Hypothalamus (tissue), 51 donors: ENCODE measurements around the gene ADRA2C.

Source experiments
- DNase-seq, 51 donors: peaks; one replicate each; lab custom pipeline; 2025; lab: John Stamatoyannopoulos, UW

ADRA2C gene

DNA sequence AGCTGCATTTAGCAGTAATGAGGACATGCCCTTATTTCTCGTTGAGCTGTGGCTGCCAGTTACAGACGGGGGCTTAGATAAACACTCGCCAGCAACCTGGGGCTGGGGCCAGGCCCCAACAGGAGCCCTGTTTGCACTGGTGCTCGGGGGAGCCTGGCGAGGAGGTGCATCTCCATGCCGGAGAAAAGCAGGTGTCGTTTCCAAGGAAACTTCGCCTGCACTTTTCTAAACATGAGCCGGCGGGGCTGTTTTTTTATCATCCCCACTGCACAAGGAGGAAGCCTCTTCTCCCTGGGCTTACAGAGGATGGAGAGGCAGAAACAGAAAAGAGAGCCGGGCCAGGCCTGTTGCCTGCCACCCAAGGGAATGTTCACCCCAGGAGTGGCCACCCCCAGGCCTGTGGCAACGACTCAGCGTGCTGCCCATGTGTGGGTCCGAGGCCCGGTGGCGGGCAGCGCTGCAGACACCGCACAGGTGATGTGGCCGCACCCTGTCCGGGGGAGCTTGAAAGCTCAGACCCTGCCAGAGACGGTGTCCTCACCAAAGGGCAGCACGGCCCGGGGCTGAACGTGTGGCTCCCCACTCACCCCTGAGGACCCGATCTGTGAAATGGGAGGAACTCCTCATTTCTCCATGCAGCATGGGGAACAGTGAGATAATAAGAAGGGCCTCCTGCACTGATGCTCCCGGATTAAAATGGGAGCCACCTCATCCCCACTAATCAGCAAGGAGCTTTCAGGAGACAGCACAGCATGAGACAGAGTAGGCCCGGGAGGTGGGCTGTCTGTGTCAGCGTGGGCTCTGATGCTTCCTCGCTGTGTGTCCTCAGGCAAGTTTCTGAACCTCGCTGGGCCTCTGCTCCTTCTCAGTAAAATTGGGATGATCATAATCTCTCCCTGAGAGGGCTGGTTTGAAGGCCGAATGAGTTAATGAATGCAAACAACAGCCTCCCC lies 33.8 kb upstream of the ADRA2C start:
- peak in 1 of 51 donors; percentile 20 for DNase-seq

DNA sequence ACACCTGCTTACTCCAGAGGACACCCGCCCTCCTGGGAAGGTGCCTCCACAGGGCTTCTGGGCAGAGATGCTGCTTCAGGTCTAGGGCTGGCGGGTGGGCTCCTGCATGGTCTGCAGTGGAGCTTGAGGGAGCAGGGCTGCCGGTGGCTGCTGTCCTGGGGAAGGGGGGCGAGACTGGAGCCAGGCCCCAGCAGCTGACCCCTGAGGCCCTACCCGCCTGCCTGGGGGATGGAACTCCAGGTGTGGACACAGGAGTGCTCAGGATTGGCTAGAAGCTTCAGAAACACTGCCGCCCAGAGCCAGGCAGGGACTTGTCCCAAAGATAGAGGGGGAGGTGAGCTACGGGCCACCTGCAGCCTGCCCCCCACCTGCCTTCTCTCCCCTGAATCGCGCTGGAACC lies 33.0 kb upstream of the ADRA2C start:
- no peak for DNase-seq

DNA sequence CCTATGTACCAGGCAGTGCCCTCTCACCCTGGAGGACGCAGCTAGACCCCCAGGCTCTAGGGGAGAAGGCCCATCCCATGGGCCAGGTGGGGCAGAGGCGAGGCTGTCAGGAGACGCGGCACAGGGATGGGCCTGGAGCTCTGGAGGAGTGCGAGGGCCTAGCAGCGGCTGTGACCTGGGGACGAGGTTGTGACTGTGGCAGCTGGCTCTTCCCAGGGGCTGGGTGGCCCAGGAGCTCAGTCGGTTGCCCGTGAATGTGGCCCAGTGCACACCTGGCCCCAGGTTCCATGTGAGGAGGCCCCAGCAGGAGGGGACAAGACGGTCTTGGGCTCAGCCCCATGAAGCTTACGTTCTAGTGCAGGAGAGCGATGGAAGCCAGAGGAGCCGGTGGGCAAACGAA lies 31.0 kb upstream of the ADRA2C start:
- DNase-seq: no peak

DNA sequence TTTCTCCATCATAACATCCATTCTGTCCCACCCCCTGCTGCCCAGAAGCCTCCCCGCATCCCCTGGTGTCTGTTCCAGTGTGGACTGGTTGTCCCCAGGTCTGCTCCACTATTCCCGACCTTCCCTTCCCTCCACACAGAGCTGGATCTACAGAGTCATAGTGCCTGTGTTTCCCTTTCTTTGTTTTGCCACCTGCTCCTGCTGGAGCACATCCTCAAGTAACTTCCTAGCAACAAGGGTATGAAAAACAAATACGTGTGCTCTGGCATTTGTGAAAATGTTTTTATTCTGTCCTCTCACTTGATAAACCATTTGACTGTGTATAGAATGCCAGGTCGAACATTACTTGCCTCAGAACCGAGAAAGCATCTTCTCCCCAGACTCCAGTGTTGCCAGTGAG lies 29.9 kb upstream of the ADRA2C start:
- no peak for DNase-seq

DNA sequence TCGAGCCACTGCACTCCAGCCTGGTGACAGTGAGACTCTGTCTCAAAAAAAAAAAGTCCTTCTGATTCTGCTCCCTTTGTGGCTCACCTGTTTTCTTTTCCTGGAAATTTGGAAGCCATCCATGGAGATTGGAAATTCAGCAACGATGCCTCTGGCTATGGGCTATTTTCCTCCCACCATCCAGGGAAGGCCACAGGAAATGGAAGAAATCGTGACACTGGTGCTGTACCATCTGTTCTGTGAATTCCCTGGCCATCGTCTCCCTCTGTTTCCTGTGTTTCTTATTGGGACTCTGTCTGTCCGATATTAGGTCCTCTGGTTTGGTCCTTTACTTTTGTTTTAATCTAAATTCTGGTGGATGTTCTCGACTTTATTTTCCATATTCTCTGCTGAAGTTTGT lies 29.4 kb upstream of the ADRA2C start:
- DNase-seq: no peak

DNA sequence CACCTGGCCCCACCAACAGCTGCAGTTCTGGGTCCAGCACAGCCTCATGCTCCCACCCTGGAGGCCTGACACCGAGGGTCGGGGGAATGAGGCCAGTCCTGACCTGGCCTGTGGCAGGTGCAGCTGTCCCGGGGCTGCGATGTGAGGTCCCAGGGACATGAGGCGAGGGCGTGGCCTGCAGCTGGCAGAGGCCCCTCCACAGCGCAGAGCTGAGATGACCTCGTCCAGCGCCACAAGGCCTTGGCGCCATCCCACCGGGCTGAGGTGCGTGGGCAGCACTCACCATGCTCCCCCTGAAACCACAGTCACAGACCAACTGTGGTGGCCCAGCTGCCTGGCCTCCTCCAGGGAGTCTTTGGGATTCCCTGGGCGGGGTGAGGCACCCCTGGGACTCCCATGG lies 26.6 kb upstream of the ADRA2C start:
- no peak for DNase-seq

DNA sequence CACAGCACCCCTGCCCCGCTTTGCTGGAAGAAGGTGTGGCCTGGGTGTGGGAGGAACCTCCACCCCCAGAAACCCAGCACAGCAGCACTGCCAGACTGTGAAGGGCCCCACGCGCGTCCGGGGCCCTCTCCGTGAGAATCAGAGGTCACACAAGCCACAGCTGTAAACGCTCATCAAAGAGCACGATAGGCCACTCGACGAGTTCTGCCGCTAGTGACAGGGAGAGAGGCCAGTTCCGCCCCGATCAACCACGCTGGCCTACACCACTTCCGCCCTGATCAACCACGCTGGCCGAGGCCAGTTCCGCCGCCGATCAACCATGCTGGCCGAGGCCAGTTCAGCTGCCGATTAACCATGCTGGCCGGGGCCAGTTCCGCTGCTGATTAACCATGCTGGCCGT lies 25.9 kb upstream of the ADRA2C start:
- no peak for DNase-seq

DNA sequence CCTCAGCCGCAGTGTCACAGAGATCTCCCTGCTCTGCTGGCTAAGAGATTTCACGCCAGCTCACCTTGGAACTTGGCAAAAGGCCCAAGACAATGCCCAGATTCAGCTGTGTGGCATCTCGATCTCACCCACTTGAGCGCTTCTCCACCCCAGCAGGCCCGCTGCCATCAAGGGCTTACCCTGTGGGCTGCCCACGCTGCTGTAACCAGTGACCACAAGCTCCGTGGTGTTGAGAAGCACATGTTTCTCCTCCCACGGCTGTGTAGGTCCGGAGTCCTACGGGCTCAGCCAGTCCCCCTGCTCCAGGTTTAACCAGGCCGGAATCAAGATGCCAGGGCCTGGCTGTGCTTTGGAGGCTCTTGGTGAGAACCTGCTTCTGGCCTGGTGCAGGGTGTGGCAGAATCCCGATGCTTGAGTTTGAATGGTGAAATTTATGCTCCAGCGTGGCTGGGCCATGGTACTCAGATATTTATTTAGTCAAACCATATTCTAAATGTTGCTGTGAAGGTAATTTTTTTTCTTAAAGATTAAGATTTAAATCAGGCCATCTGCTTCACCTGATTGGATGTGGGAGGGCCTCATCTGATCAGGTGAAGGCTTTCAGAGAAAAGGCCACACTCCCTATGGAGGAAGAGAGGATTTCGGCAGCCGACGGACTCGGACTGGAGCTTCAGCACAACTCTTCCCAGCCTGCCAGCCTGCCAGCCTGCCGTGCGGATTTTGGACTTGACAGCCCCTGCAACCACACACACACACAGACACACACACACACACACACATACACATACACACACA lies 24.8 kb upstream of the ADRA2C start:
- DNase-seq: no peak

DNA sequence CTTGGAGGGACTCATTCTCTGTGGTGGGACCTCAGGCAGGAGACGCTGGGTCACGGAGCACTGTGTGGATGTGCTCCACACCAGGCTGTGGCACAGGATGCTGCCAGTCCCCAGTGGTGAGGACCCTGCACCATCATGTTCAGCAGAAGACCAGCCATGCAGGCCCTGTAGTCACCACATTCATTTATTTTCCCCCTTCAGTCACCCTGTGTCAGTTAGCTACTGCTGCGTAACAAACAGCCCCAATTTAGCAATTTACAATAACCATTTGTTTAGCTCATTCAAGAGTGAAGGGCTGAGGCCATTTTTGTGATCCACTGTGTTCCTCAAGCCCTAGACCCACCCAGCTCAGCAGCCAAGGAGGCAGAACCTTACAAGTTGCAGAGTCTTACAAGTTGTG lies 23.6 kb upstream of the ADRA2C start:
- no peak for DNase-seq

DNA sequence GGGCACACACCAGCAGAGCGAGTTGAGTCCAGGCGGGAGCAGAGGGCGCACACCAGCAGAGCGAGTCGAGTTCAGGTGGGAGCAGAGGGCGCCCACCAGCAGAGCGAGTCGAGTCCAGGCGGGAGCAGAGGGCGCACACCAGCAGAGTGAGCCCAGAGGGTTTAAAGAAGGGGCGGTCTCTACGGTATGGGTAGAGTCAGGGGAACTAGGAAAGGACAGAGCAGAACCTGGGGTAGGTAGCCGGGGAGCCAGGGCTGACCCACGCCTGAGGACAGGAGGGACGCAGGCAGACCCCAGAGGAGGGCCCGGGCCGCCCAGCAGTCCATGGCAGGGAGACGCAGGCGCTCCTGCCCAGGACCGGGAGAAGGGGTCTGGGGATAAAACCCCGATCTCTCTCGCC lies 22.0 kb upstream of the ADRA2C start:
- DNase-seq: no peak

DNA sequence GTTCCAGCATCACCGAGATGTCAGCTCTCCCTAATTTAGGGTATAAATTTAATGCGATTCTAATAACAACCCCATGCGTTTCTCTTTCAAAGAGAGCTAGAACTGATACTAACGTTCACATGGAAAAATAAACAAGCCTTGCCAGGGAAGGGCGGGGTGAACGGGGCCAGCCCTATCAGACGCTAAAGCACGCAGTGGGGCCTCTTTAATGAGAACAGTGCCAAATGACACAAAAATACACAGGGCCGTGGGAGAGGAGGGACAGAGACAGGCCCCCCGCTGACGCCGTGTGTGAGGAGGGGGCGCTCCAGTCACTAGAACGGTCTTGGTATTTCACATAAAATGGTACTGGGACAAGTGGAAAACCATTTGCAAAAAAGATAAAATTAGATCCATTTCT lies 21.3 kb upstream of the ADRA2C start:
- no peak for DNase-seq

DNA sequence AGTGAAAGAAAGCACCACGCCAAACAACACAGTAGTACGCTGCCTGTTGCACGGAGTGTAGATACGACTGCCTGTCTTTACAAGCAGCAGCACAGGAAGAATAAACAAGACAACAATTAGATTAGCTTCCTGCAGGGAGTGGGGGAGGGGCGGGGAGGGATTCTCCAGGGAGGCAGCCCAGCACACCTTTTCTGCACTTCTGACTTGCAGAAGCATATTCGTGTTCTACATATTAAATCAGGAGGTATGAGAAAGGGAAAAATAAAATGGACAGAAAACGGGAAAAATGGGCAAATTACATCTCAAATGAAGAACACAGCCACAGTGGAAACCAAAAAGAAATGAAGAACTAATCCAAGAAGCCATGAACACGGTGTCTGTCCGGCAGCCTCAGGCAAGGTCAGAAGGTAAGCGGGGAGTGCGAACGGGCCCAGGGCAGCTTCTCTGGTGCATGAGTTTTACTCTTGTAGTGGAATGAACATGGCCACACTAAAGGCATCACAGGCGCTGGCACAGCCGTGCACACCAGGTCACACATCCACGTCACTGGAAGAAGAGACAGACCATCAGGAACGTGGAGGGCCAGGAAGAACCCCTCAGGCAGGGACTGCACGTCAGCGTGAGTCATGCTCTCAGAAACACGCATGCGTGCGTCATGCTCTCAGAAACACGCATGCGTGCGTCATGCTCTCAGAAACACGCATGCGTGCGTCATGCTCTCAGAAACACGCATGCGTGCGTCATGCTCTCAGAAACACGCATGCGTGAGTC lies 20.1 kb upstream of the ADRA2C start:
- DNase-seq: no peak

DNA sequence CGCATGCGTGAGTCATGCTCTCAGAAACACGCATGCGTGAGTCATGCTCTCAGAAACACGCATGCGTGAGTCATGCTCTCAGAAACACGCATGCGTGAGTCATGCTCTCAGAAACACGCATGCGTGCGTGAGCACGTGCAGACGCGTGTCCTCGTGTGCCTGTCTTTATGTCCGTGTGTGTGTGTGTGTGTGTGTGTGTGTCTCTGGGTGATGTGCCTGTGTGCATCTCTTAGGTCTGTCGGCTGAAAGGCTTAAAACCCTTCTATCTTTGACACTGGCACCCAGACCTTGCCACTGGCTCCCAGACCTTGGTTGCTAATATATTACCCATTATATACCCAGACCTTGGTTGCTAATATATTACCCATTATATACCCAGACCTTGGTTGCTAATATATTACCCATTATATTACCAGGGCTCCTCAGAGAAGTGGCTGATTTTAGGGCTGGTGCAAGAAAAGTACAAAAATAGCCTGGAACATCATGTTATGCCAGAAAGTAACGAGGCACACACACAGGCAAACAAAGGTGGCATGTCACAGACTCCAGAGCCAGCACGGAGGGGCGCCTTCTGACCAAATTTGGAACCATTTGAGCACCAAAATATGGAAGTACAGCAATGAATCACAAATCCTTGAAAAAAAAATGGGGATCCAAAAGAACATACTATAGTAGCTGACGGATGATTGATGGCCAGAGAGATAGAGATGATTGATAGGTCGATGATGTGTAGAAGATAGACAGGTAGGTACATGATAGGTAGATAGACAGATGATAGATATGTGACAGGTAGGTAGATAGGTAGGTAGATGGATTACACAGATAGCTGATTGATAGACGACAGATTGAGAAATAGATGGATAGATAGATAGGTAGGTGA lies 19.2 kb upstream of the ADRA2C start:
- DNase-seq: no peak

DNA sequence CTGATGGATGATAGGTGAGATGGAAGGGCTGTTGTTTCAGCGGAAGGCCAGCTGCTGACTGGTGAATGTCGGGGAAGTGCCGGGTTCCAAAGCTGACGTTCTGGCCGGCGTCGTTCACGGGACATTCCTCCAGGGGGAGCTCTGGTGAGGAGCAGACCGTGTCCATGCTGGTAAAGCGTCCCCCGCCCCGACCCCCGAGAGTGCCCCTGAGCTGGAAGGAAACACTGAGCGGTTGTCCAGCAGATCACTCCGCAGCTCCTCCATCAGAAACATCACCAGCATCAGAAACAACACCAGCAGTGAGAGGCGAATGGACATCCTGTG lies 18.6 kb upstream of the ADRA2C start:
- DNase-seq: peak in 1 of 51 donors; percentile 11

DNA sequence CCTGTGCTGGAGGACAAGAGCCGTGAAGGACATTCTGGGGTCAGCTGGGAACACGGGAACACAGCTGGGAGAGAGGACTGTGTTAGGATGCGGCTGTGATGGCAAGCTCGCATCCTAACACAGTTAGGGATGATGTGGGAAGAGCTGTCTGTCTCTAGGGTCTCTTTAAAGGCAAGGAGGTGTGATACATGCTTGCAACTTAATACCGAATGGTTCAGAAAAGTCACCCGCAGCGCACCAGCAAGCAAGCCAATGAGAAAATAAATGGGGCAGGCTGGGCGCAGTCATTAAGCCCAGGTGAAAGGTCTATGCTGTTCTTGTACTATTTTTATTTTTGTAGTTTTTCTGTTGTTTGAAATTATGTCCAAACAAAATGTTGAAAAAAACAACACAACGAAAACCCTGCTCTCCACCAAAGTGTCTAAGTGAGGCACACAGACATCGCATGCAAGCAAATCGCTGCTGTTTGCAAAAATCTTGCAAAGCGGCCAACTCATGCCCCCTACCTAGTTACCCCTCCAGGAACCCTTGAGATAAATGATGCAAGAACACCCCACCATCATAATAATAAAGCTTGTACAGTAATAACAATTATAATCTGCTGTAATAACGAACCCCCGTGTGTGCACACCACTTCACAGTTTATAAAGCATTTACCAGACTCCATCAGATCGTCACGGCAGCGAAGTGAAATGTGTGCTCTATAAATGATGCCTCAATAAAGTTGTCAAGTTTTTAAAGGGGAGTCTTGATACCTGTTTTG lies 17.9 kb upstream of the ADRA2C start:
- no peak for DNase-seq

DNA sequence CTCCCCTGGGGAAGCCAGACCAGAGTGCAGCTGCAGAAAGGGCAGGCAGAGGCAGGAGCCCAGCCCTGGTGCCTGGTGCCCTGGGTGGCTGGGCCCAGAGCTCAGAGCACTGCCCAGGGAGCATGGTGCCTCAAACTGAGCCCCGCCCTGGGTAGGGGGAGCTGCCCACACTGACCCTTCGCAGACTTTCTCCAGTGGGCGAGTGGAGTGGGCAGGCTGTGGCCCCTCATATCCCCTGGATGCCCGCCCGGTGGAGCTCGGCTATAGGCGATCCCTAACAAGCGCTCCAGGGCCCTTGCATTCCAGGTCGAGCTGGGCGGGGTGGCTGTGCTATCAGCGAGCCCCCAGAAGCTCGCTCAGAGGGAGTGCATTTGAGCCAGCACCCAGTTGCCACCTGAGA lies 17.1 kb upstream of the ADRA2C start:
- no peak for DNase-seq

DNA sequence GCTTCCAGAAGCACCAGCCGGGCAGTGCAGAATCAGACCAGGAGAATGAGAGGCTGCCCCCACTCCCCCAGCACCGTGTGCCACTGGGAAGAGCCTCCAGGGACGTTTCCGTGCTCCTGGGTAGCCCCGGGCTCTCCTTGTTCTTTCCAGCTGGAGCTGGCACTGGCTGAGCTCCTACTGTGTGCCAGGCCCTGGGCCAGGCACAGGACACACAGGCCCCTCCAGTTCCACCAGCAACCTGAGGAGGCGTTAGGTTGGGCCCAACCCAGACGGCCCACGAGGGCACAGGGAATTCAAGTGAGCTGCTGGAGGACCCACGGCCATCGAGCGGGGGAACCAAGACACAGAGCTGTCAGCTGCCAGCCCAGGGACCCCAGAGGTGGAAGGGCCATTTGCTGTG lies 15.9 kb upstream of the ADRA2C start:
- DNase-seq: no peak

DNA sequence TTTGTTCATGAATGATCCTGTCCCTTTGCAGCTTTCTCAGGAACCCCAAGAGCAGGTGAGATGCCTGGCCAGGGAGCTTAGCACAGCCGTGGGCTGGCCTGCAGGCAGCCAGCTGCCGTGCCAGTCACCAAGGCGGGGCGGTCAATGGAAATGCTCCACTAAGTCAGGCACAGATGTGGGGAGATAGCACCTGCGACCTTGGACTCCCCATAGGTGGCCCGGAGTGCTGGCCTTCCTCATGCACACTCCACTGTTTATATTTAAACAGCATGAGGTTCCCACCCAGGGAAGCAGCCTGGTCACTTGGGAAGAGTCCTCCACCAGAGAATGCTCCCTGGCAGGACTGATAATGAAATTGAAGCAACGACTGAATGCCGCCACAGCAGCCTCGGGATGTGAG lies 14.2 kb upstream of the ADRA2C start:
- no peak for DNase-seq

DNA sequence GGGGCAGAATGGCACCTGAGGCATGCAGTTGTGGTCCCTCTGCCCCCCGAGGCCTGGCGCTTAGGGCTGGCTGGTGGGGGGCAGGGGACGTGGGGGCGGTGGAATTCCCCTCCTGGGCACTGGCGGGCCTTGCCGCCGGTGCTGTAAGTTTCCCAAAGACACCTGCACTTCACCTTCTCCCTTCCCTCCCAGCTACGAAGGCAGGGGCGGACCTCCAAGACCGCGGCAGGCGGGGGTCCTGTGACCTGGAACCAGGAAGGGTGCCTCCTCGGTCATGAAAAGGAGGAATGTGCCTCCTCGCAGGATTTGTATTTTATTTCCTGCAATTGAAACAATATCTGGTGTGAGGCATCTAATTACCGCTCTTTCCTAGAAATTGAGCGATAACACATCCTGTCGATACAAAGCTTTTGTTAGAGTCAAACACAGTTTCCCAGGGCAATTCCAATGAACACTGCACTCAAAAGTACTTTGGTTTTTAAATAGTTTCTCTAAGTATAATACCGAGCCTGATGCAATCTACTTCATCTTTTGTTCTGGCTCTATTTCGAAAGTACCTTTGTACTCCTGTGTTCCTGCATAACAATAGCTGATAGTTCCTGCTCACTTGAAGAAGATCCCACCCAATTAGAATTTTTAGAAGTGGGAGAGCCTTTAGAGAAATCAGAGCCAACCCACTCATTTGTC lies 12.3 kb upstream of the ADRA2C start:
- peak in 1 of 51 donors; percentile 64 for DNase-seq
